T-helper 1 cell (primary cell): ENCODE measurements around the gene TNFAIP8L2.
"Not testable (repeated sequence)": the region's sequence is repeated elsewhere in the genome, so short reads cannot be mapped to it uniquely, and the experiment has no call there.

Experiments
- DNase-seq, 5 donors: peaks; one replicate each; pipeline ENCODE4 v3.0.0-alpha.2; 2012 to 2020

Gene TNFAIP8L2

DNA sequence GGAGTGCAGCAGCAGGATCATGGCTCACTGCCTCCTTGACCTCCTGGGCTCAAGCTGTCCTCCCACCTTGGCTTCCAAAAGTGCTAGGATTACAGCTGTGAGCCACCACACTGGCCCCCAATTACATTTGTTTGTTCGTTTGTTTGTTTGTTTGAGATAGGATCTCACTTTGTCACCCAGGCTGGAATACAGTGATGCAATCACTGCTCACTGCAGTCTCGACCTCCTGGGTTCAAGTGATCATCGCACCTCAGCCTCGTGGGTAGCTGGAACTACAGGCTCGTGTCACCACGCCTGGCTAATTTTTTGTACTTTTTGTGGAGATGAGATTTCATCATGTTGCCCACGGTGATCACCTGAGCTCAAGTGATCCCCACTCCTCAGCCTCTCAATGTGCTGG, 35.6 kb downstream of the TNFAIP8L2 start:
- no peak for DNase-seq

DNA sequence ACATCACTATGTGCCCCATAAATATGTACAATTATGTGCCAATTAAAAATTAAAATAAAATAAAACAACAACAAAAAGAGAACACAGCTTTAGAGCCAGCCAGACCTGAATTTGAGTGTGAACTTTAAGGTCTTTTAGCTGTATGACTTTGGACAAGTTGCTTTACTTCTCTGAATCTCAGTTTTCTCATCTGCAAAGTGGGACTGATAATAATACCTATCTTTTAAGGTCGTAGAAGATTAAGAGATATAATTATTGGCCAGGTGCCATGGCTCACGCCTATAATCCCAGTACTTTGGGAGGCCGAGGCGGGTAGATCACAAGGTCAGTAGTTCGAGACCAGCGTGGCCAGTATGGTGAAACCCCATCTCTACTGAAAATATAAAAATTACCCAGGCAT, 36.9 kb downstream of the TNFAIP8L2 start:
- DNase-seq = no peak

DNA sequence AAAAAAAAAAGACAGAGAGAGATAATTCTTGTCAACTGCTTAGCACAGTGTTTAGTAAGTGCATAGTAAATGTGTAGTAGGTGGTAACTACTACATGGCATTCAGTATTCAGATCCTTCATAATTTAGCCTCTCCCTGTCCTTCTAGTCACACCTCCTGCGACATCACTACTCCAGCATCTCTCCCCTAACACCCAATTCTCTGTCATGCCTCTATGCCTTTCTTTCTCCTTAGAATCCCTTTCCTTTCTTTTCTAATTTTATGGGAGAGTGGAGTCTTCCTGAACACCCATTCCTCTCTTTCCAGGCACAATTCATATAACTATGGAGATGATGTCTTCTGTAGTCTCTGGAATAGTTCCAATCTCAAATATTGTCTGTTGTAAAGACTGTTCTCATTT, 37.4 kb downstream of the TNFAIP8L2 start:
- DNase-seq = no peak

DNA sequence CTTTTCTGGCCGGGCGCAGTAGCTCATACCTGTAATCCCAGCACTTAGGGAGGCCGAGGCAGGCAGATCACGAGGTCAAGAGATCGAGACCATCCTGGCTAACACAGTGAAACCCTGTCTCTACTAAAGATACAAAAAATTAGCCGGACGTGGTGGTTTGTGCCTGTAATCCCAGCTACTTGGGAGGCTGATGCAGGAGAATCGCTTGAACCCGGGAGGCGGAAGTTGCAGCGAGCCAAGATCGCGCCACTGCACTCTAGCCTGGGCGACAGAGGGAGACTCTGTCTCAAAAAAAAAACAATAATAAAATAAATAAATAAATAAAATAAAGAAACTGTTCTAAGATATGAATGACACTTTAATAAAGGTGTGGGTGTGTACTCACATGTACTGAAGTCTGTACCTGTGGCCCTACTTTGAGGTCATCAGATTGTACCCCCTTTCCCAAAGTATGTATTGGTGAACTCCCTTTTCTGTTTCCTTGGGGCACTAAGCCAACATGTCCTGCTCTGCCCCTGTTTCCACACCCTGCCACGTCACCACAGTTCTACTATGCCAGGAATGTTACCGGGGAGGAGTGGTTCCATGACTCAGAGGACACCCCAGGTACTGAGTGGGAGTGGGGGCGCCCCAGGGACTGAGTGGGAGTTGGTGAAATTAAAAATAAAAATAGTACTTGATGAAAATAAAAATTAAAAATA, 38.6 kb downstream of the TNFAIP8L2 start:
- not testable (repeated sequence) for DNase-seq

DNA sequence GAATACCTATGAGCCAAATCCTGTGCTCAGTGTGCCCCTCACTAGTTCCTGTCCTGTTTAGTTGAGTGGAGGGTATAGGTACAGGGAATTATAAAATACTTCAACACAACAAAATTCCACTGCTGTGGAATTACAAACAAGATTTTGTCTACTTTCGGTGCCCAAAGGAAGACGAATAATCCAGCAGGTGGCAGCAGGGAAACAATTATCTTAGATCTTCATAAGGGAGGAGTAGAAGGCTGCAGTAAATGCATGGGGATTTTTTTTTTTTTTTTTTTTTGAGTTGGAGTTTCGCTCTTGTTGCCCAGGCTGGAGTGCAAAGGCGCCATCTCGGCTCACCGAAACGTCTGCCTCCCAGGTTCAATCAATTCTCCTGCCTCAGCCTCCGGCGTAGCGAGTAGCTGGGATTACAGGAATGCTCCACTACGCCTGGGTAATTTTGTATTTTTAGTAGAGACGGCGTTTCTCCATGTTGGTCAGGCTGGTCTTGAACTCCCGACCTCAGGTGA, 39.9 kb downstream of the TNFAIP8L2 start:
- peak in 4 of 5 donors; percentile 34 to 71 (median 46) for DNase-seq

DNA sequence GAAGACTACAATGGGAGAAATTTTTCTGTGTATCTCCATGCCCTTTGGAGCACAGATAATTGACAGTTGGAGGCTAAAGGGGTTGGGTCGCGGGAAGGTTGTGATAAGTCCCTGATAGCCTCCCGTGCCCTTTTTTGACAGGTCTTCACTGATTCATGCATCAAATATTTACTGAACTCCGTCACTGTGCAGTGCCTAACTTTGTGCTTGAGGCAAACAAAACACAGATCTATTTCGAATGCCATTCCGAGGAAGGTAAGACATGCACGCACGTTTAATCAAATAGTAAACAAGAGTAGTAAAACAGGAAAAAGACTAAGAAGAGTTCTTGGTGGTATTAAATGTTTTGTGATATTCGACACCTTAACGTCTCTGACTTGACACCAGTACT, 41.4 kb downstream of the TNFAIP8L2 start:
- DNase-seq = no peak

DNA sequence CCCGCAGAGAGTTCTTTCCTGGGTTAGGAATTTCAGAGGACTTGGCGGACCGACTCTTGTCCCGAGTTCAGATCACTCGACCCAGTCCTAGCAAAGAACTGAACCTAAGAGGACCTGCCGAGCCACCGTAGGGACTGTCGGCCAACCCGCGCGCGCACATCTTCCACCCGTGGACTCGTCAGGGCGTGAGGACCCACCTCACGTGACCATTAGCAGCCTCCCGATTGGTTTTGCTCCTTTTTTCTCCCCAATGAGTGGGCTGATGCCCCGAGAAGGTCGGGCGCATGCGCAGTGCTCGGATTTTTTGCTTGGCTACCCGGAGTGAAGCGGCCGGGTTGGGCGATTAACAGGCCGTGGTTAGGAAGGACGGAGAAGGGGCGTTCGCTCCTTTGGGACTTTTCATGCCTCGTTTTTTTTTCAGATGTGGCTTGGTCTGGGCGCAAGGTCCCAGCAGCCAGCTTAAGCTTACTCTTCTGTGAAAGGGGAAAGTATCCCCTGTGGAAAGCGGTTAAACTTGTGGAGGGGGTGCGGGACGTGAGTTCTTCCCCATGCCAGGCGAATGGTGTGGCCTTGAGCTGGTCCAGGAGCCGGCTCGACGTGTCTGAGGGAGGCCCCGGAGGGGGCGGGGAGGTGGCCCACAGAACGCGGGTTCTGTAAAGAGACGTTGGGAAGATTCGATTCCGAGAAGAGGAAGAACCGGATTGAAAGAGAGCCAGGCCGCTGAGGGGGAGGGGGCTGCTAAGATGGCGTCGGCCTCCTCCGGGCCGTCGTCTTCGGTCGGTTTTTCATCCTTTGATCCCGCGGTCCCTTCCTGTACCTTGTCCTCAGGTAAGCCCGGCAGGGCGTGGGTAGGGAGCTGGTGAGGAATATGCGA, 42.0 kb downstream of the TNFAIP8L2 start, which contains the start of gene PIP5K1A:
PIP5K1A (plus strand) TSS at position 299 of the 874 bp plus-strand sequence; CDS start at position 744, 445 bp downstream.
- DNase-seq = peak; percentile 98 to 100 (median 98)

DNA sequence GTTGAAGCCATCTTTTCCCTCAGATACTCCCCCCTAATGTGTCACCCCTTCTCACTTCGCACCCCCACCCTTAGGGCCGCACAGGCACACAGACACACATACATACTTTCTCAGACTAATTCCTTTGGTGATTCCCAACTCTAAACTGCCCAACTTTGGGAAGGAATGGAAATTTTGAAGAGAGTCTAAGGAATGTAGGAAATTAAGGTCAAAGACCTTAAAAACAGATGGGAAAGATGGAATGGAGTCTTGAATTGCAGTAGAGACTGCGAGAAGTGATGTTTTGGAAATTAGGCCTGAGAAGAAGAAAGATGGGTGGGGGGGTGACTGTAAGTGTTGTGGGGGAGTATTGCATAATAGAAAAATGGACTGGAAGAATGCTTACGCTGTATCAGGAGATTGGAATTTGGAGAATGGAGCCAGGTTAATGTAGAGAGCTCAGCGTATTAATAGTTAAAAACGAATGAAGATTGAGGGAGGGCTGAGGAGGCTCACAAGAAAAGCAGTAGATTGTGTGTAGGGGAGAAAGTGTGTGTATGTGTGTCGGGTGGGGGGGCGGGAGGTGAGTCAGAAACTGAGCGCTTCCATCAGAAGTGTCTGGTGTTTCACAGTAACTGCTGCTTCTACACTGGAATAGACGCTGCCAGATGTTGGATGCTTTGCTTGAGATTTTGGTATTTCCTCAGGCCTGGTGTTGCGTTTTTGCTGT, 43.6 kb downstream of the TNFAIP8L2 start:
- DNase-seq = peak in 1 of 5 donors; percentile 33

DNA sequence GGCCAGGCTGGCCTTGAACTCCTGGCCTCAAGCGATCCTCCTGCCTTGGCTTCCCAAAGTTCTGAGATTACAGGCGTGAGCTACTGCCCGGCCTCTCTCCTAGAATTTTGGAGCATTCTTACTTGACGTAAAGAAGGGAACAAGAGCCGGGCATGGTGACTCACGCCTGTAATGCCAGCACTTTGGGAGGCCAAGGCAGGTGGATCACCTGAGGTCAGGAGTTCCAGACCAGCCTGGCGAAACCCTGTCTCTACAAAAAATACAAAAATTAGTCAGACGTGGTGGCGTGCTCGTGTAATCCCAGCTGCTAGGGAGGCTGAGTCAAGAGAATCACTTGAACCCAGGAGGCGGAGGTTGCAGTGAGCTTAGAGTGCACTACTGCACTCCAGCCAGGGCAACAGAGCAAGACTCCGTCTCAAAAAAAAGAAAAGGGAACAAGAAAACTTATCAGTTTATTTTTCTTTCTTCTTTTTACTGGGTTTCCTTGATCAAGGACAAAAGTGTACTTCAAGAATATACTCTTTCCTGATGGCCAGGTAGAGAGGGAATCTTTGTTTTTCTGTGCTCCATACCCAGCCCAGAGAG, 49.0 kb downstream of the TNFAIP8L2 start:
- not testable (repeated sequence) for DNase-seq
